KMS-11 (cell line): Measurements from ENCODE around the gene PTPRN2.
"Not testable (repeated sequence)": the region's sequence is repeated elsewhere in the genome, so short reads cannot be mapped to it uniquely, and the experiment has no call there.

Experiments
- H2AFZ ChIP-seq: fragments of 200-600 bp; sonication (generic); 2 replicates; pipeline ENCODE4 v1.6.1; 2016; ENCODE audit warnings: antibody characterized with exemption, mixed run types, low read depth
- H3K27ac ChIP-seq: fragments of 200-600 bp; sonication (generic); 2 replicates; pipeline ENCODE4 v1.6.1; 2016; ENCODE audit warnings: mild to moderate bottlenecking, mixed run types
- H3K27me3 ChIP-seq: fragments of 200-600 bp; sonication (generic); 2 replicates; pipeline ENCODE4 v1.6.1; 2017; ENCODE audit warnings: mild to moderate bottlenecking, low read depth, mixed run types, moderate library complexity; ENCODE audit not compliant: insufficient read depth
- H3K36me3 ChIP-seq: fragments of 200-600 bp; sonication (generic); 2 replicates; pipeline ENCODE4 v1.6.1; 2017; ENCODE audit warnings: mild to moderate bottlenecking, mixed run types; ENCODE audit not compliant: insufficient read depth
- H3K4me1 ChIP-seq: fragments of 200-600 bp; sonication (generic); 2 replicates; pipeline ENCODE4 v1.6.1; 2016; ENCODE audit warnings: mild to moderate bottlenecking, low read depth, mixed run types; ENCODE audit not compliant: poor library complexity, severe bottlenecking
- H3K4me2 ChIP-seq: fragments of 200-600 bp; sonication (generic); 2 replicates; pipeline ENCODE4 v1.7.0; 2016; ENCODE audit warnings: mild to moderate bottlenecking, mixed run types
- H3K4me3 ChIP-seq: fragments of 200-600 bp; sonication (generic); IDR thresholded peaks from 2 replicates; pipeline ENCODE4 v1.6.1; 2017; ENCODE audit warnings: low read depth, low read length, mixed read lengths; ENCODE audit not compliant: insufficient read depth
- H3K79me2 ChIP-seq: fragments of 200-600 bp; sonication (generic); 2 replicates; pipeline ENCODE4 v1.6.1; 2016; ENCODE audit warnings: low read depth, mixed run types; ENCODE audit not compliant: insufficient read depth
- H3K9ac ChIP-seq: fragments of 200-600 bp; sonication (generic); 2 replicates; pipeline ENCODE4 v1.6.1; 2016; ENCODE audit warnings: mild to moderate bottlenecking, mixed run types
- H4K20me1 ChIP-seq: fragments of 200-600 bp; sonication (generic); 2 replicates; pipeline ENCODE4 v1.6.1; 2016; ENCODE audit warnings: mild to moderate bottlenecking, mixed run types; ENCODE audit not compliant: insufficient read depth
- CTCF ChIP-seq: fragments of 200-600 bp; sonication (generic); conservative IDR thresholded peaks from 2 replicates; pipeline ENCODE4 v1.6.1; 2017; ENCODE audit warnings: low read depth, mild to moderate bottlenecking, antibody characterized with exemption, low read length, moderate library complexity, mixed read lengths

The PTPRN2 gene

GRCh38 chr7:158351051-158351450 is 236.6 kb downstream of the PTPRN2 start:
- Histone ChIP-seq H3K4me1 (no peaks in the 10 kb centered on the region), H3K4me3 (no peak overlapping the region), H3K4me2 (no peak overlapping the region), H3K27ac (no peak overlapping the region), H3K27me3 (peaks cover 4% of the 10 kb centered on the region; the same call in 1 of the 2 replicates), H4K20me1 (no peaks in the 10 kb centered on the region), H3K9ac (no peak overlapping the region), H3K36me3 (no peaks in the 10 kb centered on the region), H3K79me2 (no peaks in the 10 kb centered on the region), H2AFZ (no peak overlapping the region)
- TF ChIP-seq CTCF, result no peak

- no peak overlapping the region for H3K4me3 ChIP-seq
- no peak for TF ChIP-seq CTCF
These were observed 237.3 kb downstream of the PTPRN2 start for GRCh38 chr7:158350166-158350900.

GRCh38 chr7:158348446-158348845 is 239.2 kb downstream of the PTPRN2 start:
- no peak for TF ChIP-seq CTCF
- Histone ChIP-seq H3K79me2 (no peaks in the 10 kb centered on the region), H4K20me1 (no peaks in the 10 kb centered on the region), H3K27ac (no peak overlapping the region), H3K27me3 (peaks cover 4% of the 10 kb centered on the region; the same call in 1 of the 2 replicates), H3K4me1 (no peaks in the 10 kb centered on the region), H2AFZ (no peak overlapping the region), H3K4me2 (no peak overlapping the region), H3K4me3 (no peak overlapping the region), H3K9ac (no peak overlapping the region), H3K36me3 (no peaks in the 10 kb centered on the region)

More at GRCh38 chr7:158350166-158350900, 237.3 kb downstream of the PTPRN2 start:
- Histone ChIP-seq H3K36me3 (no peaks in the 10 kb centered on the region), H3K9ac (no peak overlapping the region), H3K4me2 (no peak overlapping the region), H3K79me2 (no peaks in the 10 kb centered on the region), H3K4me1 (no peaks in the 10 kb centered on the region), H2AFZ (no peak overlapping the region), H3K27me3 (peaks cover 4% of the 10 kb centered on the region; the same call in 1 of the 2 replicates), H4K20me1 (no peaks in the 10 kb centered on the region), H3K27ac (no peak overlapping the region)

- H3K4me1 ChIP-seq, H3K4me3 ChIP-seq, H3K4me2 ChIP-seq, H2AFZ ChIP-seq, H3K9ac ChIP-seq, H3K27ac ChIP-seq, H3K27me3 ChIP-seq, H4K20me1 ChIP-seq, H3K79me2 ChIP-seq, H3K36me3 ChIP-seq: not testable (repeated sequence)
These were observed 239.6 kb downstream of the PTPRN2 start for GRCh38 chr7:158348039-158348438.

GRCh38 chr7:158345731-158346130 is 241.9 kb downstream of the PTPRN2 start:
- Histone ChIP-seq H3K4me2 (no peak overlapping the region), H2AFZ (no peak overlapping the region), H3K4me1 (no peaks in the 10 kb centered on the region), H3K4me3 (no peak overlapping the region), H4K20me1 (no peaks in the 10 kb centered on the region), H3K27ac (no peak overlapping the region), H3K27me3 (peaks cover 4% of the 10 kb centered on the region; the same call in 1 of the 2 replicates), H3K9ac (no peak overlapping the region), H3K79me2 (no peaks in the 10 kb centered on the region), H3K36me3 (no peaks in the 10 kb centered on the region)
- TF ChIP-seq CTCF, result no peak
